ENCODE data around the gene ZDHHC24.
"Not testable (repeated sequence)": the region's sequence is repeated elsewhere in the genome, so short reads cannot be mapped to it uniquely, and the experiment has no call there.

The ZDHHC24 gene
- 10.5 to 46.8 (median 28.7) reads per million in 18 experiments for total RNA-seq

GRCh38 chr11:66545701-66546367, at the start of gene ZDHHC24:
Gene ZDHHC24 (minus strand): TSS chr11:66546048. CDS start chr11:66546003, 45 bp downstream.
- DNase-seq, result peak; percentile 99

GRCh38 chr11:66595245-66595904, 49.5 kb upstream of the ZDHHC24 start:
- peak in 1 of 2 donors; percentile 34 for DNase-seq

- no peak for DNase-seq
These were observed 47.8 kb upstream of the ZDHHC24 start for GRCh38 chr11:66593650-66594049.

GRCh38 chr11:66593303-66593635, 47.4 kb upstream of the ZDHHC24 start:
- DNase-seq, result no peak

GRCh38 chr11:66592457-66593302, 46.8 kb upstream of the ZDHHC24 start, which contains the start of the genes CCDC87 and CCS:
Gene CCDC87 (minus strand): TSS chr11:66593063. CDS start chr11:66593015, 48 bp downstream.
Gene CCS (plus strand): TSS chr11:66593185. CDS start chr11:66593262, 77 bp downstream.
- peak; percentile 97 to 98 for DNase-seq

- DNase-seq, result no peak
These were observed 45.3 kb upstream of the ZDHHC24 start for GRCh38 chr11:66591175-66591574.

- DNase-seq, result no peak
These were observed 44.3 kb upstream of the ZDHHC24 start for GRCh38 chr11:66589996-66590675.

- not testable (repeated sequence) for DNase-seq
These were observed 43.5 kb upstream of the ZDHHC24 start for GRCh38 chr11:66589315-66589714.

- DNase-seq, result no peak
These were observed 40.3 kb upstream of the ZDHHC24 start for GRCh38 chr11:66586136-66586535.

- DNase-seq, result not testable (repeated sequence)
These were observed 39.6 kb upstream of the ZDHHC24 start for GRCh38 chr11:66585447-66585846.

GRCh38 chr11:66582565-66583147, 36.8 kb upstream of the ZDHHC24 start:
- not testable (repeated sequence) for DNase-seq

GRCh38 chr11:66581261-66581660, 35.4 kb upstream of the ZDHHC24 start:
- DNase-seq, result no peak

GRCh38 chr11:66580803-66581202, 35.0 kb upstream of the ZDHHC24 start:
- DNase-seq, result peak; percentile 62 to 90

GRCh38 chr11:66579017-66579606, 33.3 kb upstream of the ZDHHC24 start:
- DNase-seq, result peak; percentile 77 to 87

- DNase-seq, result no peak
These were observed 25.0 kb upstream of the ZDHHC24 start for GRCh38 chr11:66570850-66571180.

GRCh38 chr11:66570079-66570849, 24.4 kb upstream of the ZDHHC24 start:
- DNase-seq, result no peak

- DNase-seq, result no peak
These were observed 23.2 kb upstream of the ZDHHC24 start for GRCh38 chr11:66569076-66569475.

GRCh38 chr11:66568124-66568916, 22.5 kb upstream of the ZDHHC24 start, which contains the start of gene CTSF:
Gene CTSF (minus strand): TSS chr11:66568606. CDS start chr11:66568486, 120 bp downstream.
- DNase-seq, result peak; percentile 78 to 79

- DNase-seq, result no peak
These were observed 21.9 kb upstream of the ZDHHC24 start for GRCh38 chr11:66567787-66568123.

- DNase-seq, result no peak
These were observed 20.4 kb upstream of the ZDHHC24 start for GRCh38 chr11:66566221-66566620.
